Neural progenitor cell (in vitro differentiated cells): ENCODE measurements around the gene ABHD4. TPM values are rescaled to one million over a fixed set of nuclear protein-coding genes. Genes with fewer than 3 reads are reported as not detected.

Experiments
- DNase-seq: peaks from one replicate; pipeline ENCODE4 v3.0.0-alpha.2; 2016; ENCODE audit warnings: low spot score
- H2AFZ ChIP-seq: fragments of 200-600 bp; sonication (generic); replicated peaks from 2 replicates; pipeline ENCODE4 v1.6.1; 2016; ENCODE audit warnings: antibody characterized with exemption
- H3F3A ChIP-seq: fragments of 200-600 bp; sonication (generic); 2 replicates; pipeline ENCODE4 v1.6.1; 2016; ENCODE audit warnings: antibody characterized with exemption, low read depth
- H3K27ac ChIP-seq: fragments of 200-600 bp; sonication (generic); 2 replicates; pipeline ENCODE4 v1.5.1; 2016; ENCODE audit warnings: mild to moderate bottlenecking
- H3K27me3 ChIP-seq: fragments of 200-600 bp; sonication (generic); 2 replicates; pipeline ENCODE4 v1.6.1; 2016; ENCODE audit warnings: mild to moderate bottlenecking, moderate library complexity
- H3K36me3 ChIP-seq: fragments of 200-600 bp; sonication (generic); 2 replicates; pipeline ENCODE4 v1.5.1; 2016
- H3K4me1 ChIP-seq: fragments of 200-600 bp; sonication (generic); 2 replicates; pipeline ENCODE4 v1.6.1; 2016; ENCODE audit warnings: mixed run types
- H3K4me2 ChIP-seq: fragments of 200-600 bp; sonication (generic); 2 replicates; pipeline ENCODE4 v1.6.1; 2016
- H3K4me3 ChIP-seq: fragments of 200-600 bp; sonication (generic); 2 replicates; pipeline ENCODE4 v1.5.1; 2016
- H3K79me2 ChIP-seq: fragments of 200-600 bp; sonication (generic); 2 replicates; pipeline ENCODE4 v1.6.1; 2016; ENCODE audit warnings: low read depth
- H3K9ac ChIP-seq: fragments of 200-600 bp; sonication (generic); 2 replicates; pipeline ENCODE4 v1.6.1; 2016
- H3K9me3 ChIP-seq: fragments of 200-600 bp; sonication (generic); 2 replicates; pipeline ENCODE4 v1.5.1; 2016; ENCODE audit warnings: low read depth
- H4K20me1 ChIP-seq: fragments of 200-600 bp; sonication (generic); 2 replicates; pipeline ENCODE4 v1.6.1; 2016; ENCODE audit warnings: low read depth
- H3K27ac Mint-ChIP-seq: 3 replicates; pipeline ENCODE4 v1.8.0; 2021; ENCODE audit warnings: mixed read lengths
- H3K27me3 Mint-ChIP-seq: 2 replicates; pipeline ENCODE4 v1.8.0; 2022; ENCODE audit warnings: low read depth, mild to moderate bottlenecking, inconsistent platforms, moderate library complexity, mixed read lengths; ENCODE audit not compliant: insufficient read depth
- H3K36me3 Mint-ChIP-seq: 3 replicates; pipeline ENCODE4 v1.8.0; 2021; ENCODE audit warnings: mixed read lengths
- H3K4me1 Mint-ChIP-seq: 3 replicates; pipeline ENCODE4 v1.8.0; 2021; ENCODE audit warnings: mixed read lengths
- H3K4me3 Mint-ChIP-seq: 3 replicates; pipeline ENCODE4 v1.8.0; 2021; ENCODE audit warnings: mild to moderate bottlenecking, moderate library complexity, mixed read lengths
- H3K9me3 Mint-ChIP-seq: 3 replicates; pipeline ENCODE4 v1.8.0; 2020; ENCODE audit warnings: mixed read lengths
- EZH2 ChIP-seq: fragments of 200-600 bp; sonication (generic); IDR thresholded peaks from 2 replicates; pipeline ENCODE4 v1.6.1; 2017; ENCODE audit warnings: antibody characterized with exemption, mild to moderate bottlenecking, moderate library complexity
- EZH2phosphoT487 ChIP-seq: fragments of 200-600 bp; sonication (generic); IDR thresholded peaks from 2 replicates; pipeline ENCODE4 v1.6.1; 2017; ENCODE audit warnings: antibody characterized with exemption
- total RNA-seq: library from RNA; depleted of rRNA; stranded (reverse); fragments of >200 nt; gene quantifications from 2 replicates; pipeline ENCODE4 v1.2.3, GENCODE V29; 2015; ENCODE audit warnings: low replicate concordance
- TF ChIP-seq, protein P1 (sequence below): fragments of 200-600 bp; sonication (generic); IDR thresholded peaks from 2 replicates; pipeline ENCODE4 v1.5.1; 2017; ENCODE audit warnings: antibody characterized with exemption, mild to moderate bottlenecking

The ABHD4 gene
- total RNA-seq, 1 donor from 2014 or later = 9.3 TPM

DNA sequence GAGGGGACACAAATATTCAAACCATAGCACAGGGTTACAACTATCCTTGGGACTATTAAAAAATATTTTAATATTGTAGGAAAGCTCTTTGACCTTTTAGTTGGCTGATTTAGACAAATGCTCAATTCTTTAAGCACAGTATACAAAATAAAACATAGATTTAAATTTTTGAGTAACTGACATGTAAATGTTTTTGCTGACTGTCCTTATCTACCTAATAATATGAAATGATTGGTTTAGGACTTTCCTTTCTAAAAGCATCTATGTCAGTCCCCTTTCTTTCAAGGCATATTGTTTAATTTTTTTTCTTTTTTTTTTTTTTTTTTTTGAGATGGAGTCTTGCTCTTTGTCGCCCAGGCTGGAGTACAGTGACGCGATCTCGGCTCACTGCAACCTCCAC is 62.6 kb downstream of the ABHD4 start:
- Histone ChIP-seq H4K20me1 (no peaks in the 10 kb centered on the region), H3K27ac (no peak overlapping the region), H3F3A (no peaks in the 10 kb centered on the region), H3K4me1 (peaks cover 6% of the 10 kb centered on the region), H3K36me3 (no peaks in the 10 kb centered on the region), H3K79me2 (no peaks in the 10 kb centered on the region), H3K27me3 (no peaks in the 10 kb centered on the region), H2AFZ (no peak overlapping the region), H3K9me3 (no peaks in the 10 kb centered on the region), H3K4me2 (no peak overlapping the region), H3K4me3 (no peak overlapping the region), H3K9ac (no peak overlapping the region)
- Mint-ChIP-seq H3K36me3 (no peaks in the 10 kb centered on the region), H3K9me3 (no peaks in the 10 kb centered on the region), H3K27ac (no peak overlapping the region), H3K4me3 (no peak overlapping the region), H3K27me3 (peaks cover 4% of the 10 kb centered on the region), H3K4me1 (peaks cover 17% of the 10 kb centered on the region)
- TF ChIP-seq EZH2 (no peak), EZH2phosphoT487 (no peak)
- TF ChIP-seq, protein P1, sequence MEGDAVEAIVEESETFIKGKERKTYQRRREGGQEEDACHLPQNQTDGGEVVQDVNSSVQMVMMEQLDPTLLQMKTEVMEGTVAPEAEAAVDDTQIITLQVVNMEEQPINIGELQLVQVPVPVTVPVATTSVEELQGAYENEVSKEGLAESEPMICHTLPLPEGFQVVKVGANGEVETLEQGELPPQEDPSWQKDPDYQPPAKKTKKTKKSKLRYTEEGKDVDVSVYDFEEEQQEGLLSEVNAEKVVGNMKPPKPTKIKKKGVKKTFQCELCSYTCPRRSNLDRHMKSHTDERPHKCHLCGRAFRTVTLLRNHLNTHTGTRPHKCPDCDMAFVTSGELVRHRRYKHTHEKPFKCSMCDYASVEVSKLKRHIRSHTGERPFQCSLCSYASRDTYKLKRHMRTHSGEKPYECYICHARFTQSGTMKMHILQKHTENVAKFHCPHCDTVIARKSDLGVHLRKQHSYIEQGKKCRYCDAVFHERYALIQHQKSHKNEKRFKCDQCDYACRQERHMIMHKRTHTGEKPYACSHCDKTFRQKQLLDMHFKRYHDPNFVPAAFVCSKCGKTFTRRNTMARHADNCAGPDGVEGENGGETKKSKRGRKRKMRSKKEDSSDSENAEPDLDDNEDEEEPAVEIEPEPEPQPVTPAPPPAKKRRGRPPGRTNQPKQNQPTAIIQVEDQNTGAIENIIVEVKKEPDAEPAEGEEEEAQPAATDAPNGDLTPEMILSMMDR = no peak
- DNase-seq = no peak

Other genes with a start within 250 kb of the ABHD4 start
- 166 and 185 TPM in 2 replicates for gene DAD1, start 9.1 kb upstream of the ABHD4 start, total RNA-seq
- gene OR6J1, start 46.1 kb downstream of the ABHD4 start, total RNA-seq = not detected in 2 replicates
- gene OXA1L, start 168.4 kb downstream of the ABHD4 start, total RNA-seq = 101 and 116 TPM in 2 replicates
- gene SLC7A7, start 217.1 kb downstream of the ABHD4 start, total RNA-seq = 2.8 and 5.6 TPM in 2 replicates
- gene MRPL52, start 231.6 kb downstream of the ABHD4 start, total RNA-seq = 28.1 and 71.5 TPM in 2 replicates
- 15.1 and 25.2 TPM in 2 replicates for gene MMP14, start 238.3 kb downstream of the ABHD4 start, total RNA-seq